Tibial nerve (tissue), 4 donors: Measurements from ENCODE around the gene KLF11. TPM values are rescaled to one million over a fixed set of nuclear protein-coding genes. Genes with fewer than 3 reads are reported as not detected.

Experiments
- DNase-seq, 2 donors: peaks; one replicate each; pipeline ENCODE4 v3.0.0-alpha.2; 2019; ENCODE audit warnings: low spot score in 2 of 2
- H3K27ac ChIP-seq, 4 donors: fragments of 200-600 bp; sonication (generic) in 3 of 4; one replicate each; pipeline ENCODE4 v1.5.1; 2017 to 2019; ENCODE audit warnings: mild to moderate bottlenecking in 1 of 4
- H3K27me3 ChIP-seq, 2 donors: fragments of 200-600 bp; sonication (generic) in 1 of 2; one replicate each; pipeline versions ENCODE4 v1.5.1 to v1.6.0; 2017 to 2019
- H3K36me3 ChIP-seq, 3 donors: fragments of 200-600 bp; sonication (generic); one replicate each; pipeline ENCODE4 v1.5.1; 2018 to 2019
- H3K4me1 ChIP-seq, 4 donors: fragments of 200-600 bp; sonication (generic) in 3 of 4; one replicate each; pipeline ENCODE4 v1.5.1; 2017 to 2019
- H3K4me3 ChIP-seq, 4 donors: fragments of 200-600 bp; sonication (generic) in 3 of 4; one replicate each; pipeline ENCODE4 v1.5.1; 2017 to 2019; ENCODE audit warnings: mild to moderate bottlenecking in 1 of 4, moderate library complexity in 1 of 4
- H3K9me3 ChIP-seq, 4 donors: fragments of 200-600 bp; sonication (generic) in 3 of 4; one replicate each; pipeline ENCODE4 v1.5.1; 2017 to 2019
- CTCF ChIP-seq, 5 experiments: fragments of 200-600 bp in 3 of 5; fragments of 450-650 bp in 2 of 5; sonication (generic) in 3 of 5; IDR thresholded peaks; one replicate each; pipeline ENCODE4 v1.5.1; 2016 to 2019; ENCODE audit warnings: antibody characterized with exemption in 5 of 5, mild to moderate bottlenecking in 3 of 5, moderate library complexity in 2 of 5
- EP300 ChIP-seq, 2 donors: sonication (generic); formaldehyde crosslinking; IDR thresholded peaks; one replicate each; pipeline ENCODE4 v1.6.1; 2017; ENCODE audit warnings: antibody characterized with exemption in 2 of 2, mild to moderate bottlenecking in 1 of 2
- POLR2A ChIP-seq, 2 donors: fragments of 450-650 bp; IDR thresholded peaks; one replicate each; pipeline ENCODE4 v1.6.1; 2017; ENCODE audit warnings: antibody characterized with exemption in 2 of 2, mild to moderate bottlenecking in 2 of 2, moderate library complexity in 2 of 2
- WGBS, 2 donors: methylation state at CpG; one replicate each; pipeline ENCODE4 v1.1.5; 2018; 5-methylcytosine and 5-hydroxymethylcytosine counted together
- total RNA-seq, 4 donors: library from RNA; depleted of rRNA; stranded (reverse); fragments of >200 nt; gene quantifications; one replicate each; pipeline ENCODE4 v1.1.0, GENCODE V29; 2016

The KLF11 gene
- total RNA-seq, 4 donors from 2014 or later, result 17.1 to 23.7 (median 20.9) TPM

GRCh38 chr2:10059552-10060335, 16.4 kb downstream of the KLF11 start:
- Histone ChIP-seq H3K9me3 (no peaks in the 10 kb centered on the region), H3K4me1 (peaks cover 0 to 29% (median 10%) of the 10 kb centered on the region in 4 donors), H3K4me3 (no peak overlapping the region), H3K27ac (no peak overlapping the region), H3K27me3 (no peaks in the 10 kb centered on the region), H3K36me3 (peaks cover 0 to 14% (median 0%) of the 10 kb centered on the region in 3 donors)
- no peak for DNase-seq
- TF ChIP-seq CTCF (IDR thresholded peaks at IDR 0.05), result no peak
- TF ChIP-seq POLR2A (IDR thresholded peaks at IDR 0.05), result no peak
- no peak for TF ChIP-seq EP300 (IDR thresholded peaks at IDR 0.05)
- 84 to 88% methylated on average over 15 to 20 of the region's 20 CpGs for WGBS, 2 donors

DNA sequence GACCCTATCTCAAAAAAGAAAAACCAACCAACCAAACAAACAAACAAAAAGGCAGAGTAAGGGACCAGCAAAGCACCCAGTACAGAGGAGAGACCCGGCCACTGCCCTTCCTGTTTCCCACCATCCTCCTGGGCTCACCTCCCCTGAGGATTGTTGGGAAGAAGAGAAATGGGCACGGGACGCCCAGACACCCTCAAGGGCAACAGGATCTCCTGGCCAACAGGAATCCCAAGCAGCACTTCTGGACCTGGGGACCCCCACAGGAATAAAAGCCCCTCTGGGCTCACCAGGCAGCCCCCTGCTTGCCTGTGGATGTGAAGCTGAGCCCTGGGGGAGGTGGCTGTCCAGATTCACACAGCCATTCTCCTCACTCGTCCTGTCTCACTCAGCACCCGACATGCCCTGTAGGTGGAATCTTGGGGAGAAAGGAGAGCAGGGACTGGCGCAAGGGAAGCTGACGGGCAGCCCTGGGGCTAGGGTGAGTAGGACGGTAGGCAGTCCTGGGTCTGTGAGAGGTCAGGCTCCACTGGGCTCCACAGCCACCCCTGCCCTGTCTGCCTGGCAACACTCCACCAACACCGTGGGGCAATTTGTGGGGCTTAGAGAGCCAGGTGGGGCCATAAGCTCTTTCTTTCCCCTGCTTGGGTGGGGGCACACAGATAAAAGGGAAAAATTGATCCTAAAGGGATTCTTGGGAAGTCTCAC, 18.0 kb downstream of the KLF11 start:
- H3K36me3 ChIP-seq, result peaks cover 0 to 8% (median 0%) of the 10 kb centered on the region in 3 donors
- no peak overlapping the region for H3K4me3 ChIP-seq
- H3K27me3 ChIP-seq, result no peaks in the 10 kb centered on the region
- H3K27ac ChIP-seq, result no peak overlapping the region
- no peaks in the 10 kb centered on the region for H3K9me3 ChIP-seq
- WGBS, 2 donors, result 86 to 88% methylated on average over 9 of the region's 9 CpGs
- no peak for TF ChIP-seq EP300 (IDR thresholded peaks at IDR 0.05)
- no peak for TF ChIP-seq POLR2A (IDR thresholded peaks at IDR 0.05)
- no peak for TF ChIP-seq CTCF (IDR thresholded peaks at IDR 0.05)
- no peak for DNase-seq
- peaks cover 0 to 18% (median 10%) of the 10 kb centered on the region in 4 donors for H3K4me1 ChIP-seq

- DNase-seq, result no peak
- TF ChIP-seq CTCF (IDR thresholded peaks at IDR 0.05) (no peak), POLR2A (IDR thresholded peaks at IDR 0.05) (no peak), EP300 (IDR thresholded peaks at IDR 0.05) (no peak)
Observed at GRCh38 chr2:10062931-10063365, 19.6 kb downstream of the KLF11 start.

DNA sequence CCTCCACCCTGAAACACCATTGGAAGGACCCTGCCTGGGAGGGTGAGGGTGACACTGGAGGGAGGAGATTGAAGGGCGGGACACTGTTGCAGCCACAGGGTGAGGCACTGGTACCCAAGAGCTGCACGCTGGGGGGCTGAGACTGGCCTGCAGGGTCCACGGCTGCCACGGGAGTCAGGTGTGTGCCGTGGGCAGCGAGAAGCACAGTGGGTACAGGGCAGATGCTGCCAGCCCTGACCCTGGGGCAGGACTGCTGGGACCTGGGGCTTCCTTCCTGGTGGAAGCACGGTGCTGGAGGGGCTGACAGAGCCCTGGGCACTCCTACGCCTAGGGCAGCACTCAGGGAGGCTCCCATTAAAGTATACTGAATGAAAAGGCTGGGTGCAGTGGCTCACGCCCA, 20.2 kb downstream of the KLF11 start:
- Histone ChIP-seq H3K27ac (no peak overlapping the region), H3K4me3 (no peak overlapping the region), H3K36me3 (peaks cover 0 to 8% (median 0%) of the 10 kb centered on the region in 3 donors), H3K9me3 (no peaks in the 10 kb centered on the region), H3K4me1 (no peaks in the 10 kb centered on the region), H3K27me3 (no peaks in the 10 kb centered on the region)
- DNase-seq, result no peak
- no peak for TF ChIP-seq POLR2A (IDR thresholded peaks at IDR 0.05)
- no peak for TF ChIP-seq CTCF (IDR thresholded peaks at IDR 0.05)
- TF ChIP-seq EP300 (IDR thresholded peaks at IDR 0.05), result no peak
- 94 to 96% methylated on average over 7 to 9 of the region's 9 CpGs for WGBS, 2 donors

More at GRCh38 chr2:10062931-10063365, 19.6 kb downstream of the KLF11 start:
- Histone ChIP-seq H3K9me3 (no peaks in the 10 kb centered on the region), H3K4me3 (no peak overlapping the region), H3K27me3 (no peaks in the 10 kb centered on the region), H3K27ac (no peak overlapping the region), H3K36me3 (peaks cover 0 to 8% (median 0%) of the 10 kb centered on the region in 3 donors), H3K4me1 (peaks cover 0 to 2% (median 0%) of the 10 kb centered on the region in 4 donors)
- 71 to 72% methylated on average over 10 of the region's 10 CpGs for WGBS, 2 donors
